HCT116 (cell line): ENCODE data around the gene JADE1. TPM values are rescaled to one million over a fixed set of nuclear protein-coding genes. Genes with fewer than 3 reads are reported as not detected.

Experiments used
- ATAC-seq: fragments of 200-7000 bp; cut with Tn5 transposase; 2 replicates; pipeline ENCODE4 v1.9.1; 2020; ENCODE audit warnings: mild to moderate bottlenecking, moderate library complexity
- Bru-seq: library from RNA; stranded (reverse); fragments of 400-500 nt; gene quantifications from one replicate; lab custom pipeline; 2021; lab: Mats Ljungman, UMichigan
- BruChase-seq, 2 experiments: library from RNA; stranded (reverse); fragments of 400-500 nt; gene quantifications; one replicate each; lab custom pipeline; 2021; lab: Mats Ljungman, UMichigan
- BruUV-seq: library from RNA; stranded (reverse); fragments of 400-500 nt; replicated peaks from 2 replicates; lab custom pipeline; 2021; lab: Mats Ljungman, UMichigan
- CTCF ChIA-PET: fragments of 300-600 bp; sonication (Branson Sonifier 250); formaldehyde crosslinking; loops from one replicate; lab custom pipeline; 2021; ENCODE audit warnings: antibody characterized with exemption; lab: Charles Lee
- POLR2A ChIA-PET: fragments of 300-600, 350-600 bp; sonication (Branson Sonifier 250); formaldehyde crosslinking; loops from one replicate; lab custom pipeline; 2021; ENCODE audit warnings: antibody characterized with exemption; lab: Charles Lee
- RAD21 ChIA-PET, 2 experiments: fragments of 300-600 bp; sonication (Branson Sonifier 250); formaldehyde crosslinking; loops; one replicate each; lab custom pipeline; 2023; ENCODE audit warnings: low total read pairs in 2 of 2; ENCODE audit not compliant: uncharacterized antibody in 2 of 2, unreplicated experiment in 2 of 2, low non-redundant PET in 1 of 2; lab: Charles Lee
- DNase-seq: peaks from one replicate; pipeline ENCODE4 v3.0.0-alpha.2; 2010; ENCODE audit warnings: low read depth, low spot score
- H2AFZ ChIP-seq: fragments of 200-600 bp; shearing (Covaris generic), sonication (generic); 2 replicates; pipeline ENCODE4 v1.6.1; 2017; ENCODE audit warnings: low read depth, mixed run types, mixed read lengths, antibody characterized with exemption, low read length; ENCODE audit not compliant: poor library complexity, severe bottlenecking
- H3K27ac ChIP-seq: 2 replicates; pipeline ENCODE4 v1.5.1; 2012; ENCODE audit warnings: low read depth, low read length
- H3K27me3 ChIP-seq: fragments of 200-600 bp; sonication (generic); 2 replicates; pipeline ENCODE4 v1.6.1; 2016; ENCODE audit warnings: mixed run types, low read length, mixed read lengths; ENCODE audit not compliant: insufficient read depth
- H3K36me3 ChIP-seq, 2 experiments: fragments of 200-500 bp in 1 of 2; fragments of 200-600 bp in 1 of 2; sonication (Bioruptor generic) in 1 of 2; sonication (generic) in 1 of 2; 2 replicates each; pipeline versions ENCODE4 v1.5.1 to v1.6.1; 2014 to 2016; ENCODE audit warnings: low read length in 2 of 2, inconsistent platforms in 1 of 2, mixed read lengths in 1 of 2, mixed run types in 1 of 2; ENCODE audit not compliant: insufficient read depth in 2 of 2, control insufficient read depth in 1 of 2
- H3K4me1 ChIP-seq, 2 experiments: fragments of 200-600 bp in 1 of 2; sonication (generic) in 1 of 2; 2 replicates each; pipeline versions ENCODE4 v1.5.1 to v1.6.1; 2012 to 2017; ENCODE audit warnings: low read length in 2 of 2, inconsistent platforms in 1 of 2, mild to moderate bottlenecking in 1 of 2, mixed read lengths in 1 of 2, mixed run types in 1 of 2, moderate library complexity in 1 of 2; ENCODE audit not compliant: insufficient read depth in 2 of 2, control insufficient read depth in 1 of 2
- H3K4me2 ChIP-seq: fragments of 200-600 bp; sonication (generic); 2 replicates; pipeline ENCODE4 v1.6.1; 2017; ENCODE audit warnings: mixed run types, low read length, mixed read lengths
- H3K4me3 ChIP-seq, 2 experiments: fragments of 200-600 bp in 1 of 2; sonication (generic) in 1 of 2; replicated peaks in 1 of 2; 2 replicates each; pipeline ENCODE4 v1.5.1; 2011 to 2016; ENCODE audit warnings: low read length in 2 of 2, control low read depth in 1 of 2, low read depth in 1 of 2, mild to moderate bottlenecking in 1 of 2, mixed read lengths in 1 of 2, mixed run types in 1 of 2
- H3K79me2 ChIP-seq: fragments of 200-600 bp; sonication (generic); 2 replicates; pipeline ENCODE4 v1.6.1; 2017; ENCODE audit warnings: mild to moderate bottlenecking, mixed run types, low read length, moderate library complexity, mixed read lengths; ENCODE audit not compliant: insufficient read depth
- H3K9ac ChIP-seq: fragments of 200-600 bp; sonication (generic); 2 replicates; pipeline ENCODE4 v1.6.1; 2016; ENCODE audit warnings: low read length, mixed read lengths
- H3K9me2 ChIP-seq: fragments of 200-600 bp; sonication (generic), shearing (Covaris generic); 2 replicates; pipeline ENCODE4 v1.6.1; 2017; ENCODE audit warnings: mixed run types, mild to moderate bottlenecking, moderate library complexity; ENCODE audit not compliant: insufficient read depth
- H3K9me3 ChIP-seq, 2 experiments: fragments of 200-500 bp in 1 of 2; fragments of 200-600 bp in 1 of 2; sonication (Bioruptor generic) in 1 of 2; sonication (generic) in 1 of 2; 2 replicates each; pipeline ENCODE4 v1.6.1; 2014 to 2017; ENCODE audit warnings: low read length in 2 of 2, mixed read lengths in 2 of 2, inconsistent platforms in 1 of 2, low read depth in 1 of 2, mild to moderate bottlenecking in 1 of 2, mixed run types in 1 of 2, moderate library complexity in 1 of 2; ENCODE audit not compliant: control insufficient read depth in 1 of 2, insufficient read depth in 1 of 2
- H4K20me1 ChIP-seq: fragments of 200-600 bp; sonication (generic), shearing (Covaris generic); 2 replicates; pipeline ENCODE4 v1.6.1; 2017; ENCODE audit warnings: mixed run types, mild to moderate bottlenecking, moderate library complexity; ENCODE audit not compliant: insufficient read depth
- ATF3 ChIP-seq: IDR thresholded peaks from 2 replicates; pipeline ENCODE4 v1.6.1; 2012
- CBX3 ChIP-seq: IDR thresholded peaks from 2 replicates; pipeline ENCODE4 v1.6.1; 2012; ENCODE audit warnings: low read depth
- CEBPB ChIP-seq: IDR thresholded peaks from 2 replicates; pipeline ENCODE4 v1.6.1; 2012; ENCODE audit warnings: low read depth
- CTCF ChIP-seq, 3 experiments: fragments of 200-600 bp in 1 of 3; sonication (generic) in 1 of 3; IDR thresholded peaks in 2 of 3; conservative IDR thresholded peaks in 1 of 3; 2 replicates each; pipeline ENCODE4 v1.5.1; 2012 to 2017; ENCODE audit warnings: low read depth in 2 of 3, low read length in 2 of 3, antibody characterized with exemption in 1 of 3, borderline replicate concordance in 1 of 3, control low read depth in 1 of 3, mild to moderate bottlenecking in 1 of 3, mixed read lengths in 1 of 3, mixed run types in 1 of 3, moderate library complexity in 1 of 3; ENCODE audit not compliant: insufficient read depth in 1 of 3
- EGR1 ChIP-seq: IDR thresholded peaks from 2 replicates; pipeline ENCODE4 v1.6.1; 2012; ENCODE audit warnings: low read depth
- ELF1 ChIP-seq: IDR thresholded peaks from 2 replicates; pipeline ENCODE4 v1.6.1; 2012; ENCODE audit warnings: low read depth, borderline replicate concordance
- EZH2 ChIP-seq: fragments of 200-600 bp; sonication (generic); IDR thresholded peaks from 2 replicates; pipeline ENCODE4 v1.6.1; 2017; ENCODE audit warnings: antibody characterized with exemption, mixed run types
- EZH2phosphoT487 ChIP-seq: fragments of 200-600 bp; IDR thresholded peaks from 2 replicates; pipeline ENCODE4 v1.6.1; 2018; ENCODE audit warnings: antibody characterized with exemption, borderline replicate concordance
- FOSL1 ChIP-seq: IDR thresholded peaks from 2 replicates; pipeline ENCODE4 v1.6.1; 2012; ENCODE audit warnings: low read depth
- MAX ChIP-seq: IDR thresholded peaks from 2 replicates; pipeline ENCODE4 v1.6.1; 2012
- POLR2A ChIP-seq: IDR thresholded peaks from 2 replicates; pipeline ENCODE4 v1.7.0; 2011; ENCODE audit warnings: borderline replicate concordance; ENCODE audit not compliant: insufficient read depth, insufficient read length; ENCODE audit errors: extremely low read depth
- POLR2AphosphoS5 ChIP-seq: IDR thresholded peaks from 2 replicates; pipeline ENCODE4 v1.6.1; 2011; ENCODE audit warnings: mild to moderate bottlenecking, low read depth, low read length, moderate library complexity
- REST ChIP-seq: IDR thresholded peaks from 2 replicates; pipeline ENCODE4 v1.6.1; 2012; ENCODE audit warnings: low read depth
- SIN3A ChIP-seq: IDR thresholded peaks from 2 replicates; pipeline ENCODE4 v1.6.1; 2012; ENCODE audit warnings: low read depth
- SP1 ChIP-seq: IDR thresholded peaks from 2 replicates; pipeline ENCODE4 v1.6.1; 2012; ENCODE audit warnings: low read depth
- SRF ChIP-seq: IDR thresholded peaks from 2 replicates; pipeline ENCODE4 v1.6.1; 2012; ENCODE audit warnings: low read depth
- TCF7L2 ChIP-seq: IDR thresholded peaks from 2 replicates; pipeline ENCODE4 v1.7.0; 2011; ENCODE audit warnings: borderline replicate concordance, inconsistent platforms; ENCODE audit not compliant: insufficient read depth, insufficient read length; ENCODE audit errors: extremely low read depth
- YY1 ChIP-seq: IDR thresholded peaks from 2 replicates; pipeline ENCODE4 v1.6.1; 2011; ENCODE audit warnings: low read length, low read depth, moderate library complexity, mild to moderate bottlenecking; ENCODE audit not compliant: insufficient replicate concordance; ENCODE audit errors: extremely low read depth
- ZFX ChIP-seq: fragments of 450-650 bp; IDR thresholded peaks from 2 replicates; pipeline ENCODE4 v1.6.1; 2017
- intact Hi-C: fragments of 100-400 bp; cut with micrococcal nuclease; formaldehyde crosslinking; loops from 2 replicates; pipeline ENCODE4 v1.10.0; 2022
- long read RNA-seq: library from polyadenylated mRNA; unstranded; transcript quantifications from one replicate; pipeline ENCODE4 v2.0.0, GENCODE V29; 2021; ENCODE audit not compliant: unreplicated experiment
- polyA plus RNA-seq: library from polyadenylated mRNA; unstranded; fragments of >200 nt; gene quantifications from 2 replicates; pipeline ENCODE4 v1.2.1, GENCODE V29; 2012; ENCODE audit warnings: missing spikeins
- total RNA-seq: library from RNA; stranded (reverse); gene quantifications from one replicate; pipeline ENCODE4 v1.2.1, GENCODE V29; 2021; ENCODE audit not compliant: unreplicated experiment

Gene JADE1
- total RNA-seq = 26.5 TPM
- polyA plus RNA-seq = 12.2 and 14.4 TPM in 2 replicates
- Bru-seq, nascent RNA = percentile 77 among the genes with signal in this experiment
- percentile 66 among the genes with signal in this experiment for BruChase-seq, experiment 1, labeled RNA remaining after a 6-hour chase
- percentile 77 among the genes with signal in this experiment for BruChase-seq, experiment 2, labeled RNA remaining after a 2-hour chase
- long read RNA-seq, full-length matches to known transcripts = 55 of 93 reads
- long read RNA-seq, partial matches to known transcripts = 24 of 93 reads
- long read RNA-seq, other reads (novel, unspliced or antisense) = 14 of 93 reads

GRCh38 chr4:128809477-128810330, at the start of gene JADE1:
Gene JADE1 (plus strand): TSS chr4:128809700. CDS start chr4:128831759, 22,059 bp downstream.
- DNase-seq (peak; percentile 90), ATAC-seq (peak; percentile 67)
- Histone ChIP-seq H3K9me3 (no peaks in the 10 kb centered on the region), H3K4me3 (peak within 1 kb of the TSS; percentile 84 to 92), H3K27ac (peak within 1 kb of the TSS; percentile 91), H3K9me2 (no peaks in the 10 kb centered on the region), H3K9ac (peak within 1 kb of the TSS; percentile 82), H3K79me2 (peaks cover 26% of the 10 kb centered on the region), H4K20me1 (no peaks in the 10 kb centered on the region), H3K4me1 (peaks cover 10 to 27% of the 10 kb centered on the region in 2 experiments; a peak in 3 of 4 replicates), H3K36me3 (no peaks in the 10 kb centered on the region), H3K27me3 (no peaks in the 10 kb centered on the region), H3K4me2 (peak within 1 kb of the TSS; percentile 100), H2AFZ (peak within 1 kb of the TSS; percentile 99)
- ChIA-PET CTCF (interaction anchor here (0.7 kb wide), 1 partner anchor 534 kb away, joined by 3 read pairs; no protein-coding TSS in a partner anchor), POLR2A (interaction anchor here (0.7 to 1.3 kb wide), 5 partner anchors 9 to 449 kb away, joined by 3 to 4 read pairs (median 3); no protein-coding TSS in a partner anchor), RAD21 (interaction anchor here in 1 of 2 experiments (0.7 kb wide), 1 partner anchor 217 kb away, joined by 3 read pairs; no protein-coding TSS in a partner anchor)
- intact Hi-C loops = loop anchor here (1.0 to 10.0 kb wide), 5 partner anchors 53 to 615 kb away; partner anchors contain the start of gene PGRMC2
- no TSS peak for BruUV-seq
- TF ChIP-seq ATF3 (no peak), CEBPB (no peak), EZH2phosphoT487 (no peak), POLR2AphosphoS5 (peak; percentile 47; the same call in 1 of the 2 replicates), TCF7L2 (peak; percentile 75), SP1 (no peak; the same call in 1 of the 2 replicates), CBX3 (peak; percentile 67; the same call in 1 of the 2 replicates), SIN3A (peak; percentile 64; the same call in 1 of the 2 replicates), EGR1 (no peak), CTCF (IDR thresholded peaks at IDR 0.05 in 2 of 3, conservative IDR thresholded peaks at IDR 0.05 in 1 of 3; ENCODE audit: borderline replicate concordance in 1 of 3, insufficient read depth in 1 of 3, low read depth in 2 of 3, low read length in 2 of 3) (peak; percentile 49 to 89 (median 57)), MAX (peak; percentile 71), REST (no peak), YY1 (peak; percentile 81), ELF1 (no peak), SRF (no peak; the same call in 1 of the 2 replicates), EZH2 (no peak), FOSL1 (no peak), ZFX (peak; percentile 28; the same call in 1 of the 2 replicates), POLR2A (peak; percentile 56)
